SKM-1 (cell line): ENCODE results near the gene ANKRD9.

Experiments used
- DNase-seq: peaks from one replicate; lab custom pipeline; 2025; ENCODE audit not compliant: unreplicated experiment; lab: John Stamatoyannopoulos, UW

Gene ANKRD9

GRCh38 chr14:102513899-102514772, 4.6 kb upstream of the ANKRD9 start:
- no peak for DNase-seq

- no peak for DNase-seq
These were observed 3.3 kb upstream of the ANKRD9 start for GRCh38 chr14:102512793-102513300.

GRCh38 chr14:102511538-102511937, 2.0 kb upstream of the ANKRD9 start:
- DNase-seq, result no peak

- DNase-seq, result no peak
These were observed 1.3 kb upstream of the ANKRD9 start for GRCh38 chr14:102510616-102511520.

- no peak for DNase-seq
These were observed 516 bp downstream of the ANKRD9 start for GRCh38 chr14:102508774-102509745.

- no peak for DNase-seq
These were observed 1.2 kb downstream of the ANKRD9 start for GRCh38 chr14:102508410-102508773.

- DNase-seq, result no peak
These were observed 1.7 kb downstream of the ANKRD9 start for GRCh38 chr14:102507857-102508312.

- DNase-seq, result no peak
These were observed 2.3 kb downstream of the ANKRD9 start for GRCh38 chr14:102507081-102507856.

GRCh38 chr14:102506626-102506925, 3.0 kb downstream of the ANKRD9 start:
- no peak for DNase-seq

- no peak for DNase-seq
These were observed 3.6 kb downstream of the ANKRD9 start for GRCh38 chr14:102505775-102506625.

- no peak for DNase-seq
These were observed 4.5 kb downstream of the ANKRD9 start for GRCh38 chr14:102505000-102505619.

GRCh38 chr14:102504328-102504999, 5.1 kb downstream of the ANKRD9 start:
- no peak for DNase-seq

- DNase-seq, result no peak
These were observed 5.8 kb downstream of the ANKRD9 start for GRCh38 chr14:102503641-102504327.

GRCh38 chr14:102502571-102502970, 7.0 kb downstream of the ANKRD9 start:
- no peak for DNase-seq

GRCh38 chr14:102501751-102502315, 7.7 kb downstream of the ANKRD9 start:
- DNase-seq, result no peak

- DNase-seq, result no peak
These were observed 8.9 kb downstream of the ANKRD9 start for GRCh38 chr14:102500713-102501112.

- DNase-seq, result no peak
These were observed 9.4 kb downstream of the ANKRD9 start for GRCh38 chr14:102500158-102500662.
